HG03432 (cell line): ENCODE measurements around the gene USP38.
"Not testable (repeated sequence)": the region's sequence is repeated elsewhere in the genome, so short reads cannot be mapped to it uniquely, and the experiment has no call there.

Experiments
- ATAC-seq: cut with Tn5 transposase; IDR thresholded peaks from one replicate; pipeline ENCODE4 v1.9.1; 2021; ENCODE audit warnings: mild to moderate bottlenecking, moderate library complexity; ENCODE audit not compliant: unreplicated experiment

The USP38 gene

GRCh38 chr4:143203577-143203976 is 18.9 kb downstream of the USP38 start:
- ATAC-seq = no peak

GRCh38 chr4:143207555-143207954 is 22.8 kb downstream of the USP38 start:
- ATAC-seq = no peak

DNA sequence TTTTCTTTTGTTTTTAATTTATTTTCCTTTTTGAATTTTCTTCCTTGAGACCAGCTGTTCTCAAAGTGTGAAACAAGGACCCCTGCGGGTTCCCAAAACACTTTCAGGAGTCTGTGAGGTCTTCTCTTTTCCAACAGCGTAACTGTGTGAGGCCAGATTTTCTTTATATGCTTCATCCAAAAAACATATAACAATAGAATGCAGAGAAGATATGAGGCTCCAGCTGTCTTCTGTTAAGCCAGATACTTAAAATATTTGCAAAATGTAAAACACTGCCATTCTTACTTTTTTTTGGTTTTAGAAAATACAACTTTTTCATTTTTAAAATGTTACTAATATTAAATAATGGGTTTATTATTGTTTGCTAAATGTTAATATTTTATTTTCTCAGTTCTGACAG is 27.8 kb downstream of the USP38 start:
- ATAC-seq = no peak

DNA sequence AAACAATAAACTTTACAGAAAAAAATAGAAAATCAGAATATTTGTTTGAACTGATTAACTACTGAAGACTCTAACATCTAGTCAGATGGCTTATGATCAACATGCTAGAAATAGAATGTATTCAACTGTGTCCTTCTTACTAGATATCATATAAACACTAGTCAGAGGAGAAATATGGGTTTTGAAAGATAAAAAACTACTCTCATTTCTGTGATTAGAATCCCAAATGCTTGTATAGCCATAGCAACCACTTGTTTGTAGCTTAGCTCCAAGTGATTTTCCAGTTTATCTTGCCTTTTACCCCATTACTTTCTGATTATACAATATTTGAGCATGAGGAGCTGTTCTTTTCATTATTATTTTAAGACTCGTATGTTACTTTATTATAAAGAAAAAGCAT is 31.2 kb downstream of the USP38 start:
- no peak for ATAC-seq

DNA sequence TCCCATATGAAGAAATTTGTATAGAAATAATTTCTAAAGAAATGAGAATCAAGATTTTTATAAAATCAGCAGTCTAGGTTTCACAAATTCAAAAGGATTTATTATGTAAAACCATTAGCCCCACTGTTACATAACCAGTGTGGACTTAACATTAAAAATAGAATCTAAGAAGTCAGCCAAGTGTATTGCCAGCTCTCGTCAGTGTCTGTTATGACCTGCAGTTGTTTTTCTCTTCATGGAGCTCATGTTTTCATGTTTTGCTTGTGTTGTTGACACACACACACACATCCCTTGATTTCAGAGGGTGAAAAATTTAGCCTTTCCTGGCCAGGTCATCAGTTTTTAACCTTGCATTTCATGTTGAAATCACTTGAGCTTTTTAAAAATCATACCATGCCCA is 39.5 kb downstream of the USP38 start:
- no peak for ATAC-seq

- no peak for ATAC-seq
These were observed 40.5 kb downstream of the USP38 start for GRCh38 chr4:143225167-143225566.

- no peak for ATAC-seq
These were observed 46.0 kb downstream of the USP38 start for GRCh38 chr4:143230683-143231082.

DNA sequence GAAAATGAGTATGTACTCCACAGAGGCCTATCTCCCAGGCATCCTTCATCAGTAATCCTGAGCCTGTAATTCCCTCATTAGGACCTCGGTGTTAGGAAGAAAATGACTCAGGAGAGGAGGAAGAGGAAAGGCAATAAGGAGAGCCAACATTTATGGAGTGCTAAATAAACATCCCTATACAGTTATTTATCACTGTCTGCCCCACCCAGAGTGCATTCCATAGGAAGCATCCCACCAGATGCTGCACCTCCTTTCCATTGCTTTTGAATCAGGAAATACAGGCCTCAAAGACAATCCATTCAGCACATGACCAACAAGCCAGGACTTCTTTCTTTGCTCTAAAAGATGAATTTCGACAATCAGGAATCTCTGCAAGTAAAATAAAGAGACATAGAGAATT is 47.6 kb downstream of the USP38 start:
- no peak for ATAC-seq

GRCh38 chr4:143234153-143234552 is 49.4 kb downstream of the USP38 start:
- ATAC-seq = no peak

DNA sequence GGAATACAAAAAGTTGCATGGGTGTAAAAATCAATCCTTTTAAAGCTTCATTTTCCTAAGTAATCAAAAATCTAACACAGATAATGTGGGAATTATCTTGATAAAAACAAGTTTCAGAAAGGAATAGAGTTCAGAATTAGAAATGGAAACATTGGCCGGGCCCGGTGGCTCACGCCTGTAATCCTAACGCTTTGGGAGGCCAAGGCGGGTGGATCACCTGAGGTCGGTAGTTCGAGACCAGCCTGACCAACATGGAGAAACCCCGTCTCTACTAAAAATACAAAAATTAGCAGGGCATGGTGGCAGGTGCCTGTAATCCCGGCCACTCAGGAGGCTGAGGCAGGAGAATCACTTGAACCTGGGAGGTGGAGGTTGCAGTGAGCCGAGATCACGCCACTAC is 52.5 kb downstream of the USP38 start:
- ATAC-seq = not testable (repeated sequence)

DNA sequence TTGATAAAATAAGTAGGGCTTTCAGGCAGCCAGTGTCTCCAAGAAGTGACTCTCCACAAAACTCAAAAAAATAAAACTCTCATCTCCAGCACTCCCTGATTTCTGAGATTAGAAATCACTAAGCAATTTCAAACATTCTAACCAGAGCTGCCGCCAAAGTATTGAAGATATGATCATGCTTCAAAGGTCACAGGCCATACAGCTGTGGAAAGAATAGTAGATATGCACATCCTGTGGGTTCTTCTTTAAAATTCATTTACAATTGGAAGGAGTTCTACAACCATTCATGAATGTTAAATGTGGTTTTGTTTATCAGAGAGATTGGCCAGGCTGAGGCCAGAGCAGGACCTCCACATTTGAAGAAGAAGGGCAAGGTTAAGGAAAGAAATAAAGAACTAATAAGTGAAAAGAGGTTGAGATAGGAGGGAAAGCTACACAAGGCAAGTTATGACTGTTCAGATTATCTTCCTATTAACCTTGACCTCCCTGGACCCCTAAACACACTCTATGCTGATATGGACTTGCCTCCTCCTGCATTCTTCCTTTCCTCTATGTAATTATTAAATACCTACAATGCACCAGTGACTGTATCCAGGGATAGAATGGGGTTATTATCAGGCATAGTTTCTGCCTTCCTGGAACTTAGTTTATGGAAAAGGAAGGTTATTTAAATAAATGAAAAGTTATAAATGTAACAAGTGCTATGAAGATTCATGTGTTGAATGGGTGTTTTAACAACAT is 56.4 kb downstream of the USP38 start:
- no peak for ATAC-seq

- ATAC-seq = no peak
These were observed 57.2 kb downstream of the USP38 start for GRCh38 chr4:143241892-143242291.

DNA sequence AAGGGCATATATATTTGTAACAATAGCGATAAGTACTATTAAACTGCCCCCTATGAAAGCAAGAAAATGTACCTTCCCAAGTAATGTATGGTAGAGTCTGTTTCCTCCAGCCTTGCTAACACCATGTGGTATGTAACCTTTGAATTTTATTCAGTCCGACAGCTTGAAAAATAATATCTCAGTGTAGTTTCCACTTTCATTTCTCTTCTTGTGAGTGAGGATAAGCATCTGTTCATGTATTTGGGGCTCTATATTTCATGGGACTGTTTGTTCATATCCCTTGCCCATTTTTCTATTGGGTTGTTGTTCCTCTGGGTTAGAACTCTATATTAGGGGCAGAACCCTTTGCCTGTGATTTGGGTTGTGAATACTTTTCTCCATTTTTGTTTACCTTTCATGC is 58.3 kb downstream of the USP38 start:
- no peak for ATAC-seq

DNA sequence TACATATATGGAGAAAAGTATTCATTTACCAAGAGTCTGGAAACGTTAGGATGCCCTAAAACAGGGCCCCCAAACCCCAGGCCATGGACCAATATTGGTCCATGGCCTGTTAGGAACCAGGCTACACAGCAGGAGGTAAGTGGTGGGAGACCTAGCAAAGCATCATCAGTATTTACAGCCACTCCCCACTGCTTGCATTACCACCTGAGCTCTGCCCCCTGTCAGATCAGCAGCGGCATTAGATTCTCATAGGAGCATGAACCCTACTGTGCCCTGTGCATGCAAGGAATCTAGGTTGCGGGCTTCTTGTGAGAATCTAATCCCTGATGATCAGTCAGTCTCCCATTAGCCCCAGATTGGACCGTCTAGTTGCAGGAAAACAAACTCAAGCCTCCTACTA is 62.3 kb downstream of the USP38 start:
- ATAC-seq = no peak

- no peak for ATAC-seq
These were observed 63.1 kb downstream of the USP38 start for GRCh38 chr4:143247866-143248265.

DNA sequence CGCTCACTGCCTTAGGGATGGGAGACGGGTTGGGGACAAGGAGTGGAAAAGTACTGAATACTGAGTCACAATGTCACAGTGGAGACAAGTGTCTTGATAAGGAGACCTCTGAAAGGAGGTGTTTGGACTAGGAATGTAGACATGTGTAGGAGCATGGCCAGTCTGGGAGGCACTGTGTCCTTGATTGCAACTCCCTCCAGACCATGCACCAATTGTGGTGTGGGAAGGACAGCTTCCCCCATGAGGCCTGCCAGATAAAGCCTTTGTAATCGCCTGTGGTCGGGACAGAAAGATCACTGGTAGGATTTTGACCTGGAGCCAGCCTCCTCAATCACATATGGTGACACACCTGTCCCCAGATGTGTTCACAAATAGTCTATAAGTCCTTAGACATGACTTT is 64.1 kb downstream of the USP38 start:
- ATAC-seq = no peak

DNA sequence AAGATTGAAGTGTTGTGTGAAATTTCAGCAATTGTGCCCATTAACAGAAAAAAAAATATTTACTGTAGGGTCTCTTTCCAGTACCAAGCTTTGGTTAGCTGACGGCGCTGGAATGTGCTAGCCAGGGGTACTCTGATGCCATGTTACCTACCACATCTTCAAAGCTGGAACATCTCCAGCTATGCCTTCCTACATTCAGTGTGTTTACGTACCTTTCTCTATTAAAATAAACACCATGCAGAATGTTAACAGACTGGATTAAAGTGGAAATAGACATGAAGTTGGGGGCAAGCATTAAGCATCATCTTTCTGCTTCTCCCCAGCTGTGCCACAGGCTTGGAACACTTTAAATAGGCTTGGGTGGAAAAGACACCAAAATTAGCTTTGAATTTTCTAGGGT is 65.9 kb downstream of the USP38 start:
- no peak for ATAC-seq

- ATAC-seq = no peak
These were observed 66.6 kb downstream of the USP38 start for GRCh38 chr4:143251348-143251747.

- no peak for ATAC-seq
These were observed 67.1 kb downstream of the USP38 start for GRCh38 chr4:143251779-143252178.

DNA sequence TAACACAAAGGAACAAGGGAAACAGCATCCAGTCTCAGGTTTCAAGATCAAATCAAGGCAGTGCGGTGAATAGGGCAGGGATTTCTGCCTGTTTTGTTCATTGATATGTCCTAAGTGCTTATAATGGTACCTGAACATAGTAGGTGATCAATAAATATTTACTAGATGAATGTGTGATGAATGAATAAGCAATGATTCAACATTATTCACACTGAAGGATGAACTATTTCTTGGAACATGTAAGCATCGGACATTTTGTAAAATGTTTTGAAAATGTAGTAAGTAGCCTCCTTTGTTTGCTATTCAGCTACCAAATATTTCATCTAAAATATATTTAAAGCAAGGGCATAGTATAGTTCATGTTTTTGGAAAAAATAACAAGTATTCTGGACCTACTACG is 67.8 kb downstream of the USP38 start:
- ATAC-seq = no peak

GRCh38 chr4:143253166-143253565 is 68.4 kb downstream of the USP38 start:
- no peak for ATAC-seq

GRCh38 chr4:143254491-143255226 is 69.9 kb downstream of the USP38 start:
- no peak for ATAC-seq

- ATAC-seq = no peak
These were observed 71.7 kb downstream of the USP38 start for GRCh38 chr4:143256456-143256855.
